ENCODE measurements around the gene TMEM186. TPM values are rescaled to one million over a fixed set of nuclear protein-coding genes. Genes with fewer than 3 reads are reported as not detected.

Gene TMEM186
- total RNA-seq, 1 donor, result 5.2 TPM

DNA sequence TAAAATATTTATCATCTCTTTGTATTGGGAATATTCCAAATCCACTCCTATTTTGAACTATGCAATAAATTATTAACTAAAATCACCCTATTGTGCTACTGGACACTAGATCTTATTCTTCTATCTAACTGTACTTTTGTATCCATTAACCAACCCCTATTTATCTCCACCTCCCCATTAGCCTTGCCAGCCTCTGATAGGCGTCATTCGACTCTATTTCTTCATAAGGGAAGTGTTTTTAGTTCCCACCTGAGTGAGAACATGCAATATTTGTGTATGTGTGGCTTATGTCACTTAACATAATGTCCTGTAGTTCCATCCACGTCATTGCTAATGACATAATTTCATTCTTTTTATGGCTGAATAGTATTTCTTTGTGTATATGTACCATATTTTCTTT lies 23.9 kb downstream of the TMEM186 start:
- TF ChIP-seq, protein P1, sequence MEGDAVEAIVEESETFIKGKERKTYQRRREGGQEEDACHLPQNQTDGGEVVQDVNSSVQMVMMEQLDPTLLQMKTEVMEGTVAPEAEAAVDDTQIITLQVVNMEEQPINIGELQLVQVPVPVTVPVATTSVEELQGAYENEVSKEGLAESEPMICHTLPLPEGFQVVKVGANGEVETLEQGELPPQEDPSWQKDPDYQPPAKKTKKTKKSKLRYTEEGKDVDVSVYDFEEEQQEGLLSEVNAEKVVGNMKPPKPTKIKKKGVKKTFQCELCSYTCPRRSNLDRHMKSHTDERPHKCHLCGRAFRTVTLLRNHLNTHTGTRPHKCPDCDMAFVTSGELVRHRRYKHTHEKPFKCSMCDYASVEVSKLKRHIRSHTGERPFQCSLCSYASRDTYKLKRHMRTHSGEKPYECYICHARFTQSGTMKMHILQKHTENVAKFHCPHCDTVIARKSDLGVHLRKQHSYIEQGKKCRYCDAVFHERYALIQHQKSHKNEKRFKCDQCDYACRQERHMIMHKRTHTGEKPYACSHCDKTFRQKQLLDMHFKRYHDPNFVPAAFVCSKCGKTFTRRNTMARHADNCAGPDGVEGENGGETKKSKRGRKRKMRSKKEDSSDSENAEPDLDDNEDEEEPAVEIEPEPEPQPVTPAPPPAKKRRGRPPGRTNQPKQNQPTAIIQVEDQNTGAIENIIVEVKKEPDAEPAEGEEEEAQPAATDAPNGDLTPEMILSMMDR (IDR thresholded peaks at IDR 0.05; ENCODE audit: insufficient read depth, low read depth, low read length), result no peak
- H3K4me3 ChIP-seq (ENCODE audit: low read depth, low read length), result no peak overlapping the region
- no peak for DNase-seq (ENCODE audit: low read depth)

DNA sequence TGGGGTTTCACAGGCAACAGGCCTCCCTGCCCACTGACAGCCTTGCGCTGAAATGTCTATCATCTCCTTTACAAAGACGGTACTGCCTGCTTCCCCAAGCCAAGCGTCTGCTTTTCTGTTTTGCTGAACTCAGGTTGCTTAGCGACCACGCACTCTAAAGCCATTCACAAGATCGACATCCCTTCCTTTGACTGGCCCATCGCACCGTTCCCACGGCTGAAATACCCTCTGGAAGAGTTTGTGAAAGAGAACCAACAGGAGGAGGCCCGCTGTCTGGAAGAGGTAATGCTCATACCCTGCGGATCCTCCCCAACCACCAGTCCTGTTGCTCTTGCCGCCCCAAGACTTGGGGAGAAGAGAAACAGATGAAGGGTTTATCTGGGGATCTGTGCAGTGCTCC lies 28.7 kb downstream of the TMEM186 start:
- DNase-seq (ENCODE audit: low read depth), result no peak
- TF ChIP-seq, protein P1 (IDR thresholded peaks at IDR 0.05; ENCODE audit: insufficient read depth, low read depth, low read length), result no peak
- H3K4me3 ChIP-seq (ENCODE audit: low read depth, low read length), result no peak overlapping the region

DNA sequence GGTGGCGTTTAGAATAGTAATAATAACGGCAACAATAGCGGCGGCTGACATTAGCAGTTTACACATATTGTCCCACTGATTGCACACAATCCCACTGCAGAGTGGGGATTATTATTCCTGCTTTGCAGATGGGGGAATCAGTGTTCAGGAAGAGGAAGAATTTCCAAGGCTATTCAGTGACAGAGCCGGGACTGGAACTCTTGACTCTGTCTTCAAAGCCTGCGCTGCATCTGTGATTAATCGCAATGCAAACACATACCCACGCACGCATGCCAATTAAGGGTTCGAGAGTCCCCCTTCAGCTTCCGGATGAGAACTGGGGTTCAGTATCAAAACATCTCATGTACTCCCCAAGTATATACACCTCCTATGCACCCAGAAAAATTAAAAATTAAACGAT lies 29.2 kb downstream of the TMEM186 start:
- TF ChIP-seq, protein P1 (IDR thresholded peaks at IDR 0.05; ENCODE audit: insufficient read depth, low read depth, low read length), result no peak
- no peak overlapping the region for H3K4me3 ChIP-seq (ENCODE audit: low read depth, low read length)
- no peak for DNase-seq (ENCODE audit: low read depth)

DNA sequence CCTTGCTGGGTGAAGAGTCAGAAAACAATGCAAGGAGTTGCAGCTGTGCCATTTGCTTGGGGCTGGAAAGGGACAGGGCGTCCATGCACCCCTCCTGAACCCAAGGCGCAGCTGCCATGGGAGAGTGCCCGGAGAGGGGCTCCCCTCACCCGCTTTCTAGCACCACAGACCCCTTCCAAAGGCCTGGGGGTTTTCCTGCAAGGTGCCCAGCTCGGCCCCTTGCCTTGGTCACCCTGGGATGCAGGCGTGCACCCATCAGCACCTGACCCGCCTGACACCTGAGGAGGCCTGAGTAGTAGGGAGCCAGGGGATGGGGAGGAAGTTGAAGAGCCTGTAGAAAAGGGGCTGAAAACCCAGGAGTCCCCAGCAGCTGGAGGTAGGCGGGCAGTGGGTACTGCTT lies 30.3 kb downstream of the TMEM186 start:
- no peak for DNase-seq (ENCODE audit: low read depth)
- H3K4me3 ChIP-seq (ENCODE audit: low read depth, low read length), result no peak overlapping the region
- TF ChIP-seq, protein P1 (IDR thresholded peaks at IDR 0.05; ENCODE audit: insufficient read depth, low read depth, low read length), result no peak

DNA sequence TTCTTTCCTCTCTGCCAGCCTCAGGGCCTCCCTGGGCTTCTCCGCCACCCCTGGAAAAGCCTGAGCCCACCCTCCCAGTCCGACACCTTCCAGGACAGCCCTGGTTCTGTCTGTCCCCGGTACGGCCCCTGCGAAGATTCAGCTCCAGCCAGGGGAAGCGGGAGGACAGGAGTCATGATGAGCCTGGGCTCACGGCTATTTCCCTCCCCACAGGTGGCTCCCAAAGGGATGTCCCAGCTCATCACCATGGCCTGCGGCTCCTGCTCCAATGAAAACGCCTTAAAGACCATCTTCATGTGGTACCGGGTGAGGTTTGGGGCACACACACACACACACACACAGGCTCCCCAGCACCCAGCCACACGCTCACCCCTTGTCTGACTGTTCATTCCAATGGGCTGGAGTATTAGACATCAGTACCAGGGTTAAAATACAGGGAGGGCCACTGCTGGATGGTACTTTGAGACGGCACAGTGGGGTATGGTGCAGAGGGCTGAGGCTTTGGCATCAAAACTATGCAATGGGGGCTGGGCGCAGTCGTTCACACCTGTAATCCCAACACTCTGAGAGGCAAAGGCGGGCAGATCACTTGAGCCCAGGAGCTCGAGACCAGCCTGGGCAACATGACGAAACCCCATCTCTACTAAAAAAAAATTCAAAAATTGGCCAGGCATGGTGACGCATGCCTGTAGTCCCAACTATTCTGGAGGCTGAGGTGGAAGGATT lies 32.8 kb downstream of the TMEM186 start:
- no peak overlapping the region for H3K4me3 ChIP-seq (ENCODE audit: low read depth, low read length)
- no peak for DNase-seq (ENCODE audit: low read depth)
- TF ChIP-seq, protein P1 (IDR thresholded peaks at IDR 0.05; ENCODE audit: insufficient read depth, low read depth, low read length), result no peak

DNA sequence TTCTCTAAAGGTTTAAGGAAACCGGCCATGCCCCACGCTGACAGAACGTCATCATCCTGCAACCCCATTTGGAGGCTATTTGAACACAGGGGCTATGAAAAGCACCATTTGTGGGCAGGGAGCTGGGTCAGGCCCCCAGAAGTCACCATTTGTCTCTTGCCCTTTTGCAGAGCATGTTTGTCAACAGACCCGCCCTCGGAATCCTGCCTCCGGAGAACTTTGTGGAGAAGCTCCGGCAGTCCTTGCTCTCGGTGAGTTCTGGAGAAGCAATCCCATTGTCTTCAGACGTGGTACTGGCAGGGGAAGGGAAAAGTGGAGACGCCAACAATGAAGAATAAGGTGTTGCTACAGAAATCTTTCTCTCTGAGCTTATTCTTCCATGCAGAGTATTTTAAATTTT lies 33.5 kb downstream of the TMEM186 start:
- no peak for DNase-seq (ENCODE audit: low read depth)
- TF ChIP-seq, protein P1 (IDR thresholded peaks at IDR 0.05; ENCODE audit: insufficient read depth, low read depth, low read length), result no peak
- no peak overlapping the region for H3K4me3 ChIP-seq (ENCODE audit: low read depth, low read length)

DNA sequence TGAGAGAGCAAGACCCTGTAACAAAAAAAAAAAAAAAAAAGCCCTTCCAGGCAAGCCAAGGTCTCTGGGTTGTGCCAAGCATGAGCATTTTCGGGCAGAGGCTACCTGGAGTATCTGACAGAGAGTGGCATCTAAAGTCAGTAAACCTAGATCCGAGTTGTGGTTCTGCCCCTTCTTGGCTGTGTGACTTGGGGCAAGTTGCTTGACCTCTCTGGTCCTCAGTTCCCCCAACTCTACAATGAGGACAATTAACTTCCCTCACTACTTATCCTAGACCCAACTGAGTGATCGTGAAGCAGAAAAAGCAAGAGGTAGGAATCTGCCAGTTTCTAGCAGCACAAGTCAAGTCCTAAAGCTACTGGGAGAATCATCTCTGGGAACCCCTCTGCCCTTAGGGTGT lies 34.4 kb downstream of the TMEM186 start:
- DNase-seq (ENCODE audit: low read depth), result no peak
- TF ChIP-seq, protein P1 (IDR thresholded peaks at IDR 0.05; ENCODE audit: insufficient read depth, low read depth, low read length), result no peak
- no peak overlapping the region for H3K4me3 ChIP-seq (ENCODE audit: low read depth, low read length)

Measured in fibroblast of villous mesenchyme (primary cell).